ENCODE measurements around the gene PTP4A1. TPM values are rescaled to one million over a fixed set of nuclear protein-coding genes. Genes with fewer than 3 reads are reported as not detected.
A peak's percentile ranks its signal among the peaks of the same experiment; 100 is the strongest.

PTP4A1 gene
- total and polyA plus RNA-seq, 2 of the 4 experiments (the other 2 are of a cell fraction), result 31.2 to 53.1 TPM

DNA sequence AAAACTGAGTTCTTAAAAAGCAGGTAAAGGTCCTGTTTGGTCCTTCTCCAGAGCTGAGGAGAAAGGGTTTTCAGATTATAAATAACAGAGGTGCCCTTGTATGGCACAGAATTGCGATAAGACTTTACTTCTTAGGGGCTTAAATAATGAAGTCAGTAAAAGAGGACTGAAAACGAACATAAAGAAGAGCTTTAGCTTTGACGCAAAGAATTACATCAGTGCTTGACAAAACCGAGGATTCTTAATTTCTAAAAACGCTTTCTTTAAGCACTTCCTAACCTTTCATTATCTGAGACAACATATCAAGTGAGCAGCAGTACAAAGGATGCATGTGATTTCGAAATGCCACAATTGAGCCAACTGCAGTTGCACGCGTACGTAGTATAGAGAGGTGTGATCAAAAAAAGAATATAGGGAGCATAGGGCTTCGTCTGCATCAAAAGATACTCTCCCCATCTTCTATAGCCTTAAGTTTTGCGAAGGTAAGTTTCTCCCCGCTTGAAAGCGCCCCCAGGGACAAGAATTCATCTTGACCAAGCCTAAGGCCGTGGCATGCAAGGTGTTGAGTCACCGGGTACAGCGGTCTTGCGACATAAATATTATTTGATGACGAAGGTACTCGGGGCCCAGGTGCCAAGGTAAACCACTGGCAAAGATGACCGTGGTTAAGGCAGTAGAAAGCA is 778 bp upstream of the PTP4A1 start:
- H3K79me1 ChIP-seq (ENCODE audit: low read depth in 1 of 2, low read length in 2 of 2), result peaks cover 0 to 9% of the 10 kb centered on the region in 2 experiments; a peak in 2 of 4 replicates
- peak overlapping the region; percentile 61 for H3K14ac ChIP-seq (replicated peaks; ENCODE audit: low read depth, low read length)
- H4K8ac ChIP-seq (ENCODE audit: low read depth in 2 of 2, low read length in 2 of 2), result peak overlapping the region; percentile 75 to 92
- DNase-seq, result peak; percentile 87
- peak overlapping the region; percentile 85 for H3K9ac ChIP-seq (ENCODE audit: low read depth, low read length)
- intact Hi-C loops (cut with micrococcal nuclease) (loop anchor here (2.0 to 10.0 kb wide), 4 partner anchors 44 to 117 kb away; no protein-coding TSS in a partner anchor), in situ Hi-C loops (cut with MboI; ENCODE audit: low sequenced_read_pairs) (loop anchor here (25.0 kb wide), 1 partner anchor 209 kb away; no protein-coding TSS in a partner anchor), dilution Hi-C loops (cut with HindIII; ENCODE audit: low sequenced_read_pairs, unreplicated experiment) (no loop called here)
- BruUV-seq (replicated peaks), result TSS peak; percentile 60
- peaks cover 28% of the 10 kb centered on the region for H4K20me1 ChIP-seq (ENCODE audit: insufficient read depth, low read length)
- no peaks in the 10 kb centered on the region for H3K9me1 ChIP-seq (ENCODE audit: insufficient read depth, low read length)
- peak overlapping the region; percentile 90 for H3K18ac ChIP-seq (ENCODE audit: low read depth, low read length)
- H2AFZ ChIP-seq (replicated peaks; ENCODE audit: low read length, poor library complexity), result peak overlapping the region; percentile 89
- peak overlapping the region; percentile 88 for H3K4ac ChIP-seq (ENCODE audit: low read depth, low read length)
- H3K27ac ChIP-seq (ENCODE audit: insufficient read depth, low read length), result peak overlapping the region; percentile 91
- peak overlapping the region; percentile 63 for H3K4me3 ChIP-seq (ENCODE audit: insufficient read depth, low read depth, low read length)
- H2AK5ac ChIP-seq (ENCODE audit: low read depth, low read length), result peak overlapping the region; percentile 38
- no peaks in the 10 kb centered on the region for H3K9me3 ChIP-seq (ENCODE audit: control insufficient read depth, insufficient read depth, low read length)
- H2BK15ac ChIP-seq (ENCODE audit: low read depth, low read length), result peak overlapping the region; percentile 53; the same call in 2 of the 3 replicates
- no peaks in the 10 kb centered on the region for H3K4me1 ChIP-seq (ENCODE audit: control insufficient read depth, insufficient read depth, low read length)
- H3K36me3 ChIP-seq (ENCODE audit: control insufficient read depth, insufficient read depth, low read length), result peaks cover 3% of the 10 kb centered on the region
- ATAC-seq (ENCODE audit: low read depth), result no peak; the same call in 1 of the 2 replicates
- 7% methylated on average over 3 of the region's 20 CpGs; no CpG with 5 or more reads in 1 of the 2 experiments for WGBS, 2 experiments (ENCODE audit: extremely low coverage in 2 of 2, insufficient read length in 1 of 2)
- H2BK5ac ChIP-seq (ENCODE audit: low read depth, low read length, poor library complexity, severe bottlenecking), result peak overlapping the region; percentile 89
- H3K56ac ChIP-seq (ENCODE audit: extremely low read depth, insufficient read depth, low read length), result peak overlapping the region; percentile 76
- H3K4me2 ChIP-seq (ENCODE audit: low read depth, low read length), result peak overlapping the region; percentile 93
- peak overlapping the region; percentile 86 for H4K91ac ChIP-seq (ENCODE audit: insufficient read depth, low read depth, low read length)
- POLR2A ChIA-PET (ENCODE audit: unreplicated experiment), result no interaction called here
- H3K27me3 ChIP-seq (ENCODE audit: control insufficient read depth, insufficient read depth, low read length), result no peaks in the 10 kb centered on the region
- peak overlapping the region; percentile 80 for H4K5ac ChIP-seq (ENCODE audit: low read depth, low read length)
- peak overlapping the region; percentile 65 for H2BK20ac ChIP-seq (ENCODE audit: low read depth, low read length)
- CTCF ChIA-PET, result no interaction called here
- H2BK120ac ChIP-seq (ENCODE audit: low read depth, low read length), result peak overlapping the region; percentile 53
- peak overlapping the region; percentile 90 for H3K23ac ChIP-seq (ENCODE audit: low read depth, low read length)
- H2AK9ac ChIP-seq (replicated peaks; ENCODE audit: low read depth, low read length, poor library complexity), result peak overlapping the region; percentile 37
- TF ChIP-seq RFX5 (IDR thresholded peaks at IDR 0.05; ENCODE audit: low read depth, low read length) (no peak), RAD21 (IDR thresholded peaks at IDR 0.05; ENCODE audit: low read length) (no peak), SMC3 (IDR thresholded peaks at IDR 0.05; ENCODE audit: low read depth, low read length) (no peak), CEBPB (IDR thresholded peaks at IDR 0.05; ENCODE audit: low read depth, low read length) (peak; percentile 97), RCOR1 (IDR thresholded peaks at IDR 0.05; ENCODE audit: insufficient replicate concordance, low read length) (no peak), MXI1 (IDR thresholded peaks at IDR 0.05; ENCODE audit: borderline replicate concordance, low read depth, low read length) (no peak), CHD1 (IDR thresholded peaks at IDR 0.05; ENCODE audit: low read depth, low read length) (peak; percentile 58; the same call in 1 of the 2 replicates), MAZ (IDR thresholded peaks at IDR 0.05; ENCODE audit: borderline replicate concordance, low read depth, low read length) (no peak), BHLHE40 (IDR thresholded peaks at IDR 0.05; ENCODE audit: low read depth, low read length) (no peak), MAFK (IDR thresholded peaks at IDR 0.05; ENCODE audit: low read depth, low read length) (no peak)
- TF ChIP-seq, protein P1, sequence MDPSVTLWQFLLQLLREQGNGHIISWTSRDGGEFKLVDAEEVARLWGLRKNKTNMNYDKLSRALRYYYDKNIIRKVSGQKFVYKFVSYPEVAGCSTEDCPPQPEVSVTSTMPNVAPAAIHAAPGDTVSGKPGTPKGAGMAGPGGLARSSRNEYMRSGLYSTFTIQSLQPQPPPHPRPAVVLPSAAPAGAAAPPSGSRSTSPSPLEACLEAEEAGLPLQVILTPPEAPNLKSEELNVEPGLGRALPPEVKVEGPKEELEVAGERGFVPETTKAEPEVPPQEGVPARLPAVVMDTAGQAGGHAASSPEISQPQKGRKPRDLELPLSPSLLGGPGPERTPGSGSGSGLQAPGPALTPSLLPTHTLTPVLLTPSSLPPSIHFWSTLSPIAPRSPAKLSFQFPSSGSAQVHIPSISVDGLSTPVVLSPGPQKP (IDR thresholded peaks at IDR 0.05; ENCODE audit: borderline replicate concordance, low read depth, low read length), result no peak
- TF ChIP-seq, protein P2, sequence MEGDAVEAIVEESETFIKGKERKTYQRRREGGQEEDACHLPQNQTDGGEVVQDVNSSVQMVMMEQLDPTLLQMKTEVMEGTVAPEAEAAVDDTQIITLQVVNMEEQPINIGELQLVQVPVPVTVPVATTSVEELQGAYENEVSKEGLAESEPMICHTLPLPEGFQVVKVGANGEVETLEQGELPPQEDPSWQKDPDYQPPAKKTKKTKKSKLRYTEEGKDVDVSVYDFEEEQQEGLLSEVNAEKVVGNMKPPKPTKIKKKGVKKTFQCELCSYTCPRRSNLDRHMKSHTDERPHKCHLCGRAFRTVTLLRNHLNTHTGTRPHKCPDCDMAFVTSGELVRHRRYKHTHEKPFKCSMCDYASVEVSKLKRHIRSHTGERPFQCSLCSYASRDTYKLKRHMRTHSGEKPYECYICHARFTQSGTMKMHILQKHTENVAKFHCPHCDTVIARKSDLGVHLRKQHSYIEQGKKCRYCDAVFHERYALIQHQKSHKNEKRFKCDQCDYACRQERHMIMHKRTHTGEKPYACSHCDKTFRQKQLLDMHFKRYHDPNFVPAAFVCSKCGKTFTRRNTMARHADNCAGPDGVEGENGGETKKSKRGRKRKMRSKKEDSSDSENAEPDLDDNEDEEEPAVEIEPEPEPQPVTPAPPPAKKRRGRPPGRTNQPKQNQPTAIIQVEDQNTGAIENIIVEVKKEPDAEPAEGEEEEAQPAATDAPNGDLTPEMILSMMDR (conservative IDR thresholded peaks at IDR 0.05; ENCODE audit: low read depth, low read length), result 0 out of 2 replicates have a peak, but pooled peaks have one; percentile 22
- TF ChIP-seq, protein P3, sequence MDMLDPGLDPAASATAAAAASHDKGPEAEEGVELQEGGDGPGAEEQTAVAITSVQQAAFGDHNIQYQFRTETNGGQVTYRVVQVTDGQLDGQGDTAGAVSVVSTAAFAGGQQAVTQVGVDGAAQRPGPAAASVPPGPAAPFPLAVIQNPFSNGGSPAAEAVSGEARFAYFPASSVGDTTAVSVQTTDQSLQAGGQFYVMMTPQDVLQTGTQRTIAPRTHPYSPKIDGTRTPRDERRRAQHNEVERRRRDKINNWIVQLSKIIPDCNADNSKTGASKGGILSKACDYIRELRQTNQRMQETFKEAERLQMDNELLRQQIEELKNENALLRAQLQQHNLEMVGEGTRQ (IDR thresholded peaks at IDR 0.05; ENCODE audit: low read depth, low read length), result 0 out of 2 replicates have a peak, but pooled peaks have one; percentile 2
